ENCODE data around the gene PRDM15.

- TF ChIP-seq POLR2A (IDR thresholded peaks at IDR 0.05): no peak
- no peak for TF ChIP-seq POLR2AphosphoS5 (IDR thresholded peaks at IDR 0.05)
Observed at GRCh38 chr21:41812679-41813078, 66.5 kb downstream of the PRDM15 start.
